GM12891 (cell line): ENCODE measurements around the gene ITGAD.

ENCODE experiments used
- DNase-seq: peaks from one replicate; pipeline ENCODE4 v3.0.0; 2011; ENCODE audit warnings: low spot score; ENCODE audit not compliant: insufficient read length
- FAIRE-seq: peaks from 2 replicates; lab custom pipeline; 2011; peaks lifted over from hg19 to GRCh38; lab: Jason Lieb, UNC
- PAX5 ChIP-seq: IDR thresholded peaks from 2 replicates; pipeline ENCODE4 v1.6.1; 2011; ENCODE audit warnings: low read length, moderate library complexity, mild to moderate bottlenecking; ENCODE audit not compliant: insufficient read depth, severe bottlenecking
- POLR2A ChIP-seq: IDR thresholded peaks from 2 replicates; pipeline ENCODE4 v1.6.1; 2011; ENCODE audit warnings: low read depth, low read length, control low read depth
- POLR2AphosphoS5 ChIP-seq: IDR thresholded peaks from 2 replicates; pipeline ENCODE4 v1.6.1; 2011; ENCODE audit warnings: low read depth, low read length, control low read depth
- POU2F2 ChIP-seq: IDR thresholded peaks from 2 replicates; pipeline ENCODE4 v1.6.1; 2011; ENCODE audit warnings: low read depth, mild to moderate bottlenecking, control low read depth, low read length, moderate library complexity
- SPI1 ChIP-seq: IDR thresholded peaks from 2 replicates; pipeline ENCODE4 v1.6.1; 2011; ENCODE audit warnings: low read depth, low read length, control low read depth
- TAF1 ChIP-seq: IDR thresholded peaks from 2 replicates; pipeline ENCODE4 v1.6.1; 2011; ENCODE audit warnings: low read depth, low read length, control low read depth

ITGAD gene

GRCh38 chr16:31355431-31356100 is 37.6 kb upstream of the ITGAD start:
- DNase-seq (no peak), FAIRE-seq (no peak)
- TF ChIP-seq SPI1 (peak; percentile 35), TAF1 (no peak)

- FAIRE-seq (no peak), DNase-seq (no peak)
These were observed 36.4 kb upstream of the ITGAD start for GRCh38 chr16:31356566-31357323.

GRCh38 chr16:31357324-31358109 is 35.6 kb upstream of the ITGAD start:
- TF ChIP-seq POLR2AphosphoS5 (no peak), SPI1 (no peak), PAX5 (no peak), POU2F2 (no peak), POLR2A (no peak), TAF1 (no peak)

More at GRCh38 chr16:31356566-31357323, 36.4 kb upstream of the ITGAD start:
- no peak for TF ChIP-seq PAX5
- no peak for TF ChIP-seq TAF1
- TF ChIP-seq POLR2A, result no peak
- no peak for TF ChIP-seq POU2F2
- no peak for TF ChIP-seq POLR2AphosphoS5
- no peak for TF ChIP-seq SPI1

GRCh38 chr16:31360251-31360650 is 32.9 kb upstream of the ITGAD start:
- TF ChIP-seq PAX5, result no peak
- TF ChIP-seq POU2F2, result no peak
- no peak for TF ChIP-seq POLR2A
- no peak for TF ChIP-seq SPI1
- TF ChIP-seq TAF1, result no peak
- DNase-seq (no peak), FAIRE-seq (no peak)

More at GRCh38 chr16:31357324-31358109, 35.6 kb upstream of the ITGAD start:
- DNase-seq, result no peak
- FAIRE-seq, result peak; percentile 83

- no peak for TF ChIP-seq POLR2A
- no peak for TF ChIP-seq POLR2AphosphoS5
- TF ChIP-seq SPI1, result no peak
- no peak for TF ChIP-seq TAF1
- TF ChIP-seq POU2F2, result no peak
- no peak for TF ChIP-seq PAX5
- no peak for DNase-seq
These were observed 31.7 kb upstream of the ITGAD start for GRCh38 chr16:31361201-31362110.

GRCh38 chr16:31362476-31363405 is 30.4 kb upstream of the ITGAD start:
- TF ChIP-seq POU2F2, result no peak
- no peak for TF ChIP-seq POLR2AphosphoS5
- no peak for TF ChIP-seq POLR2A
- TF ChIP-seq TAF1, result no peak
- no peak for TF ChIP-seq PAX5
- TF ChIP-seq SPI1, result no peak
- FAIRE-seq, result no peak
- no peak for DNase-seq

More at GRCh38 chr16:31361201-31362110, 31.7 kb upstream of the ITGAD start:
- FAIRE-seq, result no peak

GRCh38 chr16:31363721-31364120 is 29.4 kb upstream of the ITGAD start:
- no peak for FAIRE-seq
- DNase-seq, result no peak
- TF ChIP-seq POLR2AphosphoS5 (no peak), POU2F2 (no peak), PAX5 (no peak), TAF1 (no peak), POLR2A (no peak), SPI1 (no peak)

- DNase-seq (no peak), FAIRE-seq (no peak)
- TF ChIP-seq SPI1 (no peak), PAX5 (no peak), TAF1 (no peak), POLR2A (no peak), POLR2AphosphoS5 (no peak)
These were observed 28.7 kb upstream of the ITGAD start for GRCh38 chr16:31364421-31364820.
